Gastroesophageal sphincter (tissue), 3 donors: ENCODE measurements around the gene PLXNA1.

ENCODE experiments used
- POLR2A ChIP-seq, 2 donors: fragments of 450-650 bp; IDR thresholded peaks; one replicate each; pipeline ENCODE4 v1.6.1; 2017; ENCODE audit warnings: antibody characterized with exemption in 2 of 2, mild to moderate bottlenecking in 2 of 2, moderate library complexity in 1 of 2
- TF ChIP-seq, protein P1 (sequence below), 4 experiments: fragments of 200-600 bp in 2 of 4; fragments of 450-650 bp in 2 of 4; sonication (generic) in 1 of 4; IDR thresholded peaks; one replicate each; pipeline ENCODE4 v1.5.1; 2017 to 2019; ENCODE audit warnings: antibody characterized with exemption in 4 of 4, mild to moderate bottlenecking in 2 of 4, moderate library complexity in 2 of 4

DNA sequence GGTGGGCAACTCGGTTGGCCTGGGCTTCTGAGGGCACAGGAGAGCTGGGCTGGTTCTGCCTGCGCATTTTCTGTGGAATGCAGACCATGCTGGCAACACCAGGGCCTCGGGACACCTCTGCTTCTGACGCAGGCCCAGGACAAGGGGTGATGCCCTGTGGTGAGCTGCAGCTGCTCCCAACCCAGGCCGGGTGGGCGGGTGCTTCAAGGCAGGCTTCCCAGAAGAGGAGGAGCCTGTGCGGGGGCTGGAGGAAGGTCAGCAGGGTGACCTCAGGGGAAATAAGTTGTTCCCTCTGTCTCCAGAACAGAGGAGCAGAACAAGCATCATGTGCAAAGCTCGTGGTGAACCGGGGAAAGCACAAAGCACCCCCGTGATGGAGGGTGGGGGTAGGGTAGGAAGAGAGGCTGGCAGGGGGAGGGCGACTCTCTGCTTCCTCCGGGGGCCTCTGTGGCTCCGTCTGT lies 11.0 kb upstream of the PLXNA1 start:
- TF ChIP-seq, protein P1, sequence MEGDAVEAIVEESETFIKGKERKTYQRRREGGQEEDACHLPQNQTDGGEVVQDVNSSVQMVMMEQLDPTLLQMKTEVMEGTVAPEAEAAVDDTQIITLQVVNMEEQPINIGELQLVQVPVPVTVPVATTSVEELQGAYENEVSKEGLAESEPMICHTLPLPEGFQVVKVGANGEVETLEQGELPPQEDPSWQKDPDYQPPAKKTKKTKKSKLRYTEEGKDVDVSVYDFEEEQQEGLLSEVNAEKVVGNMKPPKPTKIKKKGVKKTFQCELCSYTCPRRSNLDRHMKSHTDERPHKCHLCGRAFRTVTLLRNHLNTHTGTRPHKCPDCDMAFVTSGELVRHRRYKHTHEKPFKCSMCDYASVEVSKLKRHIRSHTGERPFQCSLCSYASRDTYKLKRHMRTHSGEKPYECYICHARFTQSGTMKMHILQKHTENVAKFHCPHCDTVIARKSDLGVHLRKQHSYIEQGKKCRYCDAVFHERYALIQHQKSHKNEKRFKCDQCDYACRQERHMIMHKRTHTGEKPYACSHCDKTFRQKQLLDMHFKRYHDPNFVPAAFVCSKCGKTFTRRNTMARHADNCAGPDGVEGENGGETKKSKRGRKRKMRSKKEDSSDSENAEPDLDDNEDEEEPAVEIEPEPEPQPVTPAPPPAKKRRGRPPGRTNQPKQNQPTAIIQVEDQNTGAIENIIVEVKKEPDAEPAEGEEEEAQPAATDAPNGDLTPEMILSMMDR (IDR thresholded peaks at IDR 0.05): no peak
- TF ChIP-seq POLR2A (IDR thresholded peaks at IDR 0.05): no peak
